Endothelial cell of umbilical vein (primary cell): ENCODE data around the gene SEC11A. TPM values are rescaled to one million over a fixed set of nuclear protein-coding genes. Genes with fewer than 3 reads are reported as not detected.

Experiments used
- BruUV-seq: library from RNA; stranded (reverse); fragments of 400-500 nt; replicated peaks from 2 replicates; lab custom pipeline; 2021; lab: Mats Ljungman, UMichigan
- CTCF ChIA-PET: fragments of 300-600, 350-600 bp; sonication (Branson Sonifier 250); formaldehyde crosslinking; loops from one replicate; lab custom pipeline; 2021; ENCODE audit warnings: antibody characterized with exemption, inconsistent platforms; lab: Charles Lee
- POLR2A ChIA-PET: fragments of 300-600, 350-600 bp; sonication (Branson Sonifier 250); formaldehyde crosslinking; loops from one replicate; lab custom pipeline; 2021; ENCODE audit warnings: antibody characterized with exemption, inconsistent platforms; lab: Charles Lee
- DNase-seq: peaks from one replicate; pipeline ENCODE4 v3.0.0-alpha.2; 2011; ENCODE audit warnings: low read depth, low spot score
- FAIRE-seq: peaks from 2 replicates; lab custom pipeline; 2011; peaks lifted over from hg19 to GRCh38; lab: Jason Lieb, UNC
- H2AFZ ChIP-seq: 2 replicates; pipeline ENCODE4 v1.6.0; 2012; ENCODE audit warnings: low read depth, low read length, control low read depth, inconsistent platforms
- H3K27ac ChIP-seq: 2 replicates; pipeline ENCODE4 v1.5.1; 2011; ENCODE audit warnings: low read depth, mild to moderate bottlenecking, control low read depth, low read length, moderate library complexity; ENCODE audit not compliant: insufficient read depth
- H3K27me3 ChIP-seq, 2 experiments: 2 replicates each; pipeline versions ENCODE4 v1.6.0 to v1.6.1; 2011; ENCODE audit warnings: low read length in 2 of 2, mixed read lengths in 1 of 2; ENCODE audit not compliant: control insufficient read depth in 2 of 2, insufficient read depth in 2 of 2
- H3K36me3 ChIP-seq, 2 experiments: 2 replicates in 1 of 2; 3 replicates in 1 of 2; pipeline ENCODE4 v1.5.1; 2011; ENCODE audit warnings: low read length in 2 of 2, mild to moderate bottlenecking in 1 of 2, moderate library complexity in 1 of 2; ENCODE audit not compliant: control insufficient read depth in 2 of 2, insufficient read depth in 2 of 2; ENCODE audit errors: extremely low read depth in 1 of 2
- H3K4me1 ChIP-seq: 3 replicates; pipeline ENCODE4 v1.5.1; 2011; ENCODE audit warnings: mild to moderate bottlenecking, low read length; ENCODE audit not compliant: control insufficient read depth, insufficient read depth; ENCODE audit errors: extremely low read depth
- H3K4me2 ChIP-seq: 2 replicates; pipeline ENCODE4 v1.6.1; 2011; ENCODE audit warnings: low read length, control low read depth, mixed read lengths; ENCODE audit not compliant: insufficient read depth
- H3K4me3 ChIP-seq, 3 experiments: fragments of 200-600 bp in 1 of 3; sonication (generic), shearing (Covaris generic) in 1 of 3; replicated peaks in 1 of 3; 2 replicates each; pipeline ENCODE4 v1.5.1; 2011 to 2016; ENCODE audit warnings: control low read depth in 3 of 3, low read length in 3 of 3, mild to moderate bottlenecking in 2 of 3, inconsistent platforms in 1 of 3, low read depth in 1 of 3, moderate library complexity in 1 of 3; ENCODE audit not compliant: insufficient read depth in 1 of 3
- H3K79me2 ChIP-seq: 2 replicates; pipeline ENCODE4 v1.6.0; 2012; ENCODE audit warnings: low read length, inconsistent platforms; ENCODE audit not compliant: control insufficient read depth, insufficient read depth
- H3K9ac ChIP-seq: replicated peaks from 2 replicates; pipeline ENCODE3; 2011; ENCODE audit warnings: low read length, control low read depth; ENCODE audit not compliant: insufficient read depth; ENCODE audit errors: extremely low read depth
- H3K9me1 ChIP-seq: replicated peaks from 3 replicates; pipeline ENCODE4 v1.6.0; 2011; ENCODE audit warnings: mild to moderate bottlenecking, low read length; ENCODE audit not compliant: control insufficient read depth, insufficient read depth; ENCODE audit errors: extremely low read depth
- H3K9me3 ChIP-seq: replicated peaks from 2 replicates; pipeline ENCODE4 v1.5.1; 2012; ENCODE audit warnings: low read length, inconsistent platforms; ENCODE audit not compliant: control insufficient read depth, insufficient read depth
- H4K20me1 ChIP-seq: replicated peaks from 2 replicates; pipeline ENCODE3; 2011; ENCODE audit warnings: mild to moderate bottlenecking, low read length; ENCODE audit not compliant: control insufficient read depth, insufficient read depth; ENCODE audit errors: extremely low read depth
- CTCF ChIP-seq, 2 donors: IDR thresholded peaks; 1 replicate in 1 of 2; 2 replicates in 1 of 2; pipeline ENCODE4 v1.5.1; 2011; ENCODE audit warnings: low read length in 2 of 2, mild to moderate bottlenecking in 2 of 2, moderate library complexity in 2 of 2, control low read depth in 1 of 2, inconsistent platforms in 1 of 2, low read depth in 1 of 2; ENCODE audit not compliant: insufficient read depth in 1 of 2; ENCODE audit errors: extremely low read depth in 1 of 2
- EZH2 ChIP-seq: IDR thresholded peaks from 2 replicates; pipeline ENCODE4 v1.6.1; 2012; ENCODE audit warnings: borderline replicate concordance, low read depth, mild to moderate bottlenecking, moderate library complexity, low read length, inconsistent platforms; ENCODE audit not compliant: severe bottlenecking
- FOS ChIP-seq: IDR thresholded peaks from 2 replicates; pipeline ENCODE4 v1.6.1; 2011; ENCODE audit warnings: mild to moderate bottlenecking, low read length, moderate library complexity, borderline replicate concordance; ENCODE audit not compliant: insufficient read depth
- GATA2 ChIP-seq: IDR thresholded peaks from 2 replicates; pipeline ENCODE4 v1.7.0; 2011; ENCODE audit warnings: low read depth, mild to moderate bottlenecking, moderate library complexity, mixed read lengths, low read length; ENCODE audit not compliant: insufficient read length, insufficient read depth
- JUN ChIP-seq: IDR thresholded peaks from 2 replicates; pipeline ENCODE4 v1.6.1; 2011; ENCODE audit warnings: borderline replicate concordance, low read depth; ENCODE audit not compliant: insufficient read length, insufficient read depth
- MYC ChIP-seq: IDR thresholded peaks from one replicate; pipeline ENCODE4 v1.6.1; 2011; ENCODE audit warnings: mild to moderate bottlenecking, low read depth, low read length
- POLR2A ChIP-seq: IDR thresholded peaks from 2 replicates; pipeline ENCODE4 v1.6.1; 2012; ENCODE audit warnings: low read depth, mild to moderate bottlenecking, control low read depth, low read length
- POLR2AphosphoS5 ChIP-seq: IDR thresholded peaks from 2 replicates; pipeline ENCODE4 v1.6.1; 2012; ENCODE audit warnings: low read depth, mild to moderate bottlenecking, control low read depth, low read length, moderate library complexity; ENCODE audit not compliant: insufficient read depth
- dilution Hi-C: fragments of 300-500 bp; cut with MboI; formaldehyde crosslinking; loops from one replicate; pipeline ENCODE4 v1.15.0; 2019; ENCODE audit warnings: low sequenced_read_pairs; ENCODE audit not compliant: extremely low pct_ligation_motif_present
- intact Hi-C: fragments of 100-400 bp; cut with micrococcal nuclease; formaldehyde crosslinking; loops from one replicate; pipeline ENCODE4 v1.10.0; 2022
- polyA plus RNA-seq, 4 experiments: library from polyadenylated mRNA; depleted of rRNA in 3 of 4; stranded (reverse) in 3 of 4; unstranded in 1 of 4; fragments of >200 nt; gene quantifications; 2 replicates each; pipeline versions ENCODE4 v1.2.1 to v1.2.3, GENCODE V29; 2011 to 2012; ENCODE audit warnings: missing spikeins in 1 of 4
- total RNA-seq: library from RNA; stranded (reverse); gene quantifications from 2 replicates; pipeline ENCODE4 v1.2.3, GENCODE V29; 2021
- TF ChIP-seq, protein P1 (sequence below): IDR thresholded peaks from 2 replicates; pipeline ENCODE4 v1.6.1; 2011; ENCODE audit not compliant: insufficient read depth, insufficient read length

The SEC11A gene
- total and polyA plus RNA-seq, 2 donors (not counting 3 experiments of a cell fraction or from before 2014, with no cell fraction given), result 189 to 204 TPM

DNA sequence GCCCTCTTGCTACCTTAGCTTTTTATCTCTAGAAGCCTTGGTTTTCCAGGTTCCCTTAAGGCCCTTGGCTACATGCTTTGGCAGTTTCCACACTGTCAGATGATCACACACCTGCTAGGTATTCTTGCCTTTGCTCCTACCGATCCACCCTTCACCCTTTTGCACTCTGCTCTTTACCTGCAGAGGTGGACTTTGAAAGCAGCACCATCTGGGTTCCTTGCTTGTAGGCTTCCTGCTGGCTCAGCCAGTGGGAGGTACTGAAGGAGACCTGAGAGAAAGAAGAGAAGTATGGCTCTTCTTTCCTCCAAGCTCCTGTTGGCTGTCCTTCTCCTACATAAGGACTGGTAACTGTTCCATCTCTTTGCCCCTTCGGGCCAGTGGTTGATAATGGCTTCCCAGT is 25.2 kb upstream of the SEC11A start:
- Histone ChIP-seq H3K9me3 (no peaks in the 10 kb centered on the region), H3K27me3 (no peaks in the 10 kb centered on the region), H3K4me2 (no peak overlapping the region), H3K4me3 (no peak overlapping the region), H3K9ac (no peak overlapping the region), H3K9me1 (no peaks in the 10 kb centered on the region), H3K79me2 (no peaks in the 10 kb centered on the region), H3K27ac (no peak overlapping the region), H3K36me3 (no peaks in the 10 kb centered on the region), H3K4me1 (no peaks in the 10 kb centered on the region), H4K20me1 (no peaks in the 10 kb centered on the region), H2AFZ (no peak overlapping the region)
- ChIA-PET CTCF (no interaction called here), POLR2A (no interaction called here)
- DNase-seq (no peak), FAIRE-seq (no peak)
- no TSS peak for BruUV-seq
- intact Hi-C loops, result no loop called here
- dilution Hi-C loops, result no loop called here
- no peak for TF ChIP-seq EZH2
- TF ChIP-seq POLR2AphosphoS5, result no peak
- TF ChIP-seq JUN, result no peak
- no peak for TF ChIP-seq CTCF (IDR thresholded peaks at IDR 0.05; ENCODE audit: extremely low read depth in 1 of 2, insufficient read depth in 1 of 2, low read depth in 1 of 2, low read length in 2 of 2)
- no peak for TF ChIP-seq POLR2A
- TF ChIP-seq, protein P1, sequence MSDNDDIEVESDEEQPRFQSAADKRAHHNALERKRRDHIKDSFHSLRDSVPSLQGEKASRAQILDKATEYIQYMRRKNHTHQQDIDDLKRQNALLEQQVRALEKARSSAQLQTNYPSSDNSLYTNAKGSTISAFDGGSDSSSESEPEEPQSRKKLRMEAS, result no peak
- no peak for TF ChIP-seq GATA2
- no peak for TF ChIP-seq FOS
- TF ChIP-seq MYC, result no peak
